ENCODE results near the gene AMPH.

AMPH gene

DNA sequence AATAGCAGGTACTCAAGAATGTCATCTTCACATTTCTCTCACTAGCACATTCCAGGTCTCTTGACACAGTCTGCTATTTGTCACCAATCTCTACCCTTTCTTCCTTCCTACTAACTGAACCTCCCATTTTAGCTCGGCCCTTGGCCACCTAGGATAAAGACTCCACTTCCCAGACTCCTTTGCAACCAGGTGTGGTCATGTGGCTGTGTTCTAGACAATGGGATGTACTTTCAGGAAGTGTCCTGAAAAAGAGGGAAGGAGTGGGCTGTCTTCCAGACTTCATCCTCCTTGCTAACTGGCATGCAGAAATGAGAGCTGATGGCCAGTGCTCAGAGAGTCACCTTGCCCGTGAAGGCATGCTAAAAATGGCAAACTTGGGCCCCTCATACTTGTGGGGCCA is 139.2 kb downstream of the AMPH start:
- Mint-ChIP-seq H3K27ac (no peak overlapping the region), H3K36me3 (no peaks in the 10 kb centered on the region), H3K27me3 (peaks cover 5% of the 10 kb centered on the region), H3K4me1 (peaks cover 3% of the 10 kb centered on the region), H3K9me3 (no peaks in the 10 kb centered on the region), H3K4me3 (no peak overlapping the region)
- DNase-seq (ENCODE audit: low spot score in 2 of 2): no peak
- no peak for ATAC-seq (ENCODE audit: low read depth)

GRCh38 chr7:38482521-38482920 is 148.7 kb downstream of the AMPH start:
- Mint-ChIP-seq H3K27me3 (peaks cover 14% of the 10 kb centered on the region), H3K36me3 (peaks cover 5% of the 10 kb centered on the region), H3K27ac (no peak overlapping the region), H3K4me3 (no peak overlapping the region), H3K4me1 (no peaks in the 10 kb centered on the region), H3K9me3 (peaks cover 16% of the 10 kb centered on the region)
- no peak for ATAC-seq (ENCODE audit: low read depth)
- no peak for DNase-seq (ENCODE audit: low spot score in 2 of 2)

GRCh38 chr7:38481401-38481800 is 149.8 kb downstream of the AMPH start:
- no peak for DNase-seq (ENCODE audit: low spot score in 2 of 2)
- Mint-ChIP-seq H3K36me3 (peaks cover 7% of the 10 kb centered on the region), H3K27me3 (peaks cover 16% of the 10 kb centered on the region), H3K9me3 (peaks cover 19% of the 10 kb centered on the region), H3K4me3 (no peak overlapping the region), H3K27ac (no peak overlapping the region), H3K4me1 (no peaks in the 10 kb centered on the region)
- no peak for ATAC-seq (ENCODE audit: low read depth)

DNA sequence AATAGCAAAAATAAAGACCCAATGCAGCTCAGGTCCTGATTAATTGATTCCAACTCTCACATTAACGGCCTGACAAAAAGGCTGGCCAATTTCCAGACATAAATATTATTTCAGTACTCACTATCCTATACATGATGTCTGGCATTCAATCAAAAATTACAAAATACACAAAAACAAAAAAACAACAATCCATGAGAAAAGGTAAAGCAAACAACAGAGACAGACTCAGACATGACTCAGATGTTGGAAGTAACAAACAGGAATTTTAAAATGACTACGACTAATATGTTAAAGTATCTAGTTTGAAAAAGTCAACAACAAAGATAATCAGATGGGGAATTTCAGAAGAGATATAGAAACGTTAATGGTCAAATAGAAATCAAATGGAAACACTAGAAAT is 152.8 kb downstream of the AMPH start:
- peaks cover 6% of the 10 kb centered on the region for H3K36me3 Mint-ChIP-seq
- DNase-seq (ENCODE audit: low spot score in 2 of 2) (no peak), ATAC-seq (ENCODE audit: low read depth) (no peak)
- no peak overlapping the region for H3K27ac Mint-ChIP-seq
- H3K4me1 Mint-ChIP-seq: no peaks in the 10 kb centered on the region
- no peak overlapping the region for H3K4me3 Mint-ChIP-seq
- peaks cover 11% of the 10 kb centered on the region for H3K27me3 Mint-ChIP-seq
- peaks cover 10% of the 10 kb centered on the region for H3K9me3 Mint-ChIP-seq

- no peak for DNase-seq (ENCODE audit: low spot score in 2 of 2)
- Mint-ChIP-seq H3K4me1 (no peaks in the 10 kb centered on the region), H3K36me3 (peaks cover 5% of the 10 kb centered on the region), H3K4me3 (no peak overlapping the region), H3K27me3 (peaks cover 9% of the 10 kb centered on the region), H3K27ac (no peak overlapping the region), H3K9me3 (peaks cover 9% of the 10 kb centered on the region)
- no peak for ATAC-seq (ENCODE audit: low read depth)
These were observed 153.8 kb downstream of the AMPH start for GRCh38 chr7:38477333-38477732.

- Mint-ChIP-seq H3K4me3 (no peak overlapping the region), H3K27ac (no peak overlapping the region), H3K4me1 (no peaks in the 10 kb centered on the region), H3K27me3 (peaks cover 9% of the 10 kb centered on the region), H3K9me3 (peaks cover 9% of the 10 kb centered on the region), H3K36me3 (peaks cover 5% of the 10 kb centered on the region)
- no peak for ATAC-seq (ENCODE audit: low read depth)
- no peak for DNase-seq (ENCODE audit: low spot score in 2 of 2)
These were observed 154.4 kb downstream of the AMPH start for GRCh38 chr7:38476764-38477163.

DNA sequence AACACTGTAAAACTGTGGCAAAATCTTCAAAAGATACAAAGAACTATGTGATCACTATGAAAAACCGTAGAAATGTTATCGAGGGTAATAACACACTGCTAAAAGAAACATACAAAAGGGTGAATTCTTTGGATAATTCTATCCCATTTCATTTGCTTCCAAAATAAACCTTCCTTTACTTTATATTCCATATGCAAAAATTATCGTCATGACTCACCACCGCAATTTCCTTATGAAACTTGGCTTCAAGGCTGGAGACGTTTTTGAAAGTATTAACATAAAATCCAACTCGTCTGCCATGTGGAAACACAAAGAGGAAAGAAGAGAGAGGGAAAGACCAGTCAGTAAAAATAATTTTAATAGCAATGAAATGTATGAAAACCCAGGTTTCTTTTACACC is 165.2 kb downstream of the AMPH start:
- Mint-ChIP-seq H3K36me3 (no peaks in the 10 kb centered on the region), H3K4me3 (no peak overlapping the region), H3K4me1 (peaks cover 7% of the 10 kb centered on the region), H3K27ac (no peak overlapping the region), H3K9me3 (no peaks in the 10 kb centered on the region), H3K27me3 (no peaks in the 10 kb centered on the region)
- DNase-seq (ENCODE audit: low spot score in 2 of 2): no peak
- ATAC-seq (ENCODE audit: low read depth): no peak

DNA sequence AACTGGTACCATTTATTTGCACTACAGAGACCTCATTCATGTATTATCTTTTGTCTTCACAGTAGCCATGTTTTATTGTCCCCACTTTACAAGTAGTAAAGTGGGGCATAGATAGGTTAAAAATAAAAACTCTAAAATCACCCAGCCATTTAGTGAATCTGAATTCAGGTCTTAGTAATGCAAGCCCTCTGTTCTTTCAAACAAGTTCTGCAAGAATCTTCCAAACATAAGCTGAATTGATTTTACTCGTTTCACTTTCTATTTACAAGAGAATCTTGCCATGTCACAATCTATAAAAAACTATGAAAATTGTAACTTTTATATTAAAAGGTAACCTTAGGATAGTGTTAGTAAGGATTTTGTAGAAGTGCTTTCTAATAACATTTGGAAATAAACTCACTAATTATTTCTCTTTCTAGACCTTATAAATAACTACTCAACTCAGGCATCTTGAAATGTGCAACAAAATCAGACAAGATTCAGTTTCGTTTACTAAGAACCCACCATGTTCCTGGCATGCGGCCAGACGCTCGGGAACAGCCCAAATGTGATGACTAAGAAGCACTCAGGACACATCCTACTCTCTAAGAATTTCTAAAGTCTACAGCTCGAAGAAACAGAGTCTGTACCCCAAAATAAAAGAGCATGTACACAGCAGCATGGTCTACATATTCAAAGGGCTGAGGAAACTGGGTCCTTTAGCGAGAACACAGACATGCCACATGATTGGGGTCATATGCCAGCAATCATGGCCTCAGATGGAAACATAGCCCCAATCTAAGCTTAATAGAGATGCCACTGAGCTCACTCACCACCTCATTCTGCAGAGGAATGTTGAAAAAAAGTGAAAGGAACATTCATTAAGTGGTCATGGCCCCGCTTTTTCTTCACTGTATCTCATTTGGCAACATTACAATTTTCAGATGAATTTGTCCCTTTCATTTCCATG is 167.6 kb downstream of the AMPH start:
- DNase-seq (ENCODE audit: low spot score in 2 of 2) (peak; percentile 14 to 21), ATAC-seq (ENCODE audit: low read depth) (peak; percentile 62)
- Mint-ChIP-seq H3K27ac (no peak overlapping the region), H3K27me3 (no peaks in the 10 kb centered on the region), H3K36me3 (no peaks in the 10 kb centered on the region), H3K4me1 (peaks cover 7% of the 10 kb centered on the region), H3K9me3 (peaks cover 2% of the 10 kb centered on the region), H3K4me3 (peak overlapping the region; percentile 45)

DNA sequence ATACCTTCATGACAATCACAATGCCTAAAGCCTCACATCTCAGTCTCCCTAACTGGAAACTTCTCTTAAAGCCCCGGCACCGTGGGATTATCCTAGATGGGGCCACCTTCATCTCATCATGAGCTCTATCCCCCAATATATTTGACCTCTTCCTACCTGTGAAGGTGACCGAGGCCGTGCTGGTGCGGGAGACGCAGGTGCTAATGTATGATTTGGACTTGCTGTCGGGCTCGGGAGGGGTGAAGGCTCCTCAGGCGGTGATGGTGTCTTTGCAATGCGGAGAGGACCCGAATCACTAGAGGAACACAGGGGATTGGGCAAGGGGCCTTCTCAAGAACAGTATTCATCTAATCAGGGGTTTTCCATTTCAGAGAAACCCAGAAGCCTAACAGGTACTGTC is 168.4 kb downstream of the AMPH start:
- Mint-ChIP-seq H3K27me3 (no peaks in the 10 kb centered on the region), H3K9me3 (peaks cover 2% of the 10 kb centered on the region), H3K27ac (no peak overlapping the region), H3K4me3 (no peak overlapping the region), H3K36me3 (no peaks in the 10 kb centered on the region), H3K4me1 (peaks cover 7% of the 10 kb centered on the region)
- ATAC-seq (ENCODE audit: low read depth) (no peak), DNase-seq (ENCODE audit: low spot score in 2 of 2) (no peak)

DNA sequence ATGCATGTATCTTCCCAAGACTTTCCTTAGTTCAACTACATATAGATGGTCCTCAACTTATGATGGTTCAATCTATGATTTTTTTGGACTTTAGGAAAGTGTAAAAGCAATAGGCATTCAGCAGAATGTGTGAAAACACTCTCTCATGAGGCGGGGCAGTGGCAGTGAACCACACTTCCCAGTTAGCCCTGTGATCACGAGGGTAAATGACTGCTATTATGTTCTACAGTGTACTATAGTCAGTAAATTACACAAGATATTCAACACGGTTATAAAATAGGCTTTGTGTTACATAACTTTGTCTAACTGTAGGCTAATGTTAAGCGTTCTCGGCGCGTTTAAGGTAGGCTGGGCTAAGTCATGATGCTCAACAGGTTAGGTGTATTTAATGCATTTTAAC is 169.3 kb downstream of the AMPH start:
- ATAC-seq (ENCODE audit: low read depth): no peak
- Mint-ChIP-seq H3K36me3 (no peaks in the 10 kb centered on the region), H3K27me3 (peaks cover under 1% of the 10 kb centered on the region), H3K9me3 (peaks cover 2% of the 10 kb centered on the region), H3K27ac (no peak overlapping the region), H3K4me3 (no peak overlapping the region), H3K4me1 (peaks cover 7% of the 10 kb centered on the region)
- DNase-seq (ENCODE audit: low spot score in 2 of 2): no peak

- H3K27me3 Mint-ChIP-seq: peaks cover 5% of the 10 kb centered on the region
- no peak overlapping the region for H3K27ac Mint-ChIP-seq
- H3K4me3 Mint-ChIP-seq: no peak overlapping the region
- ATAC-seq (ENCODE audit: low read depth): no peak
- H3K9me3 Mint-ChIP-seq: peaks cover under 1% of the 10 kb centered on the region
- H3K4me1 Mint-ChIP-seq: no peaks in the 10 kb centered on the region
- no peaks in the 10 kb centered on the region for H3K36me3 Mint-ChIP-seq
- DNase-seq (ENCODE audit: low spot score in 2 of 2): no peak
These were observed 177.3 kb downstream of the AMPH start for GRCh38 chr7:38453826-38454225.

DNA sequence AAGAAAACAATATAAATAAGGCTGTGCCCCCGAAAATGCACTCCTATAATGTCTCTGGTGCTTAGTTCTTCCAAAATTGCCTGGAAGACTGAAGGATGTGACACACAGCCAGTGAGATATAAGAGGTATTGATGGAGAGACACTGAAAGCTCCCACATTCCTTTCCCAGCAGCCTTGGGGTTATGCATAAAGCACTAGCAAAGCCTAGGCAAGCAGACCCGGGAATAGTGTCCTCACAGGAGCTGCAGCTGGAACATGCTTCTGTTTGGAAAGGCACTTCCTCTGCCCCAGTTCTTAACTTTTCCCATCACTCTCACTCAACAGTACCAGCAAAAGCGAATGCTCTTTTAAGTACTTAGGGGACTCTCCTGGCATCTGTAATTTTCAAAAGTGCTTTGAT is 178.0 kb downstream of the AMPH start:
- H3K9me3 Mint-ChIP-seq: no peaks in the 10 kb centered on the region
- no peak for ATAC-seq (ENCODE audit: low read depth)
- no peaks in the 10 kb centered on the region for H3K4me1 Mint-ChIP-seq
- no peak overlapping the region for H3K27ac Mint-ChIP-seq
- peaks cover 5% of the 10 kb centered on the region for H3K27me3 Mint-ChIP-seq
- no peak for DNase-seq (ENCODE audit: low spot score in 2 of 2)
- no peak overlapping the region for H3K4me3 Mint-ChIP-seq
- H3K36me3 Mint-ChIP-seq: no peaks in the 10 kb centered on the region

- no peak overlapping the region for H3K4me3 Mint-ChIP-seq
- no peaks in the 10 kb centered on the region for H3K36me3 Mint-ChIP-seq
- DNase-seq (ENCODE audit: low spot score in 2 of 2): no peak
- no peaks in the 10 kb centered on the region for H3K4me1 Mint-ChIP-seq
- H3K27me3 Mint-ChIP-seq: peaks cover 5% of the 10 kb centered on the region
- no peaks in the 10 kb centered on the region for H3K9me3 Mint-ChIP-seq
- no peak overlapping the region for H3K27ac Mint-ChIP-seq
- no peak for ATAC-seq (ENCODE audit: low read depth)
These were observed 178.5 kb downstream of the AMPH start for GRCh38 chr7:38452681-38453108.

- H3K36me3 Mint-ChIP-seq: no peaks in the 10 kb centered on the region
- H3K4me3 Mint-ChIP-seq: no peak overlapping the region
- H3K27ac Mint-ChIP-seq: no peak overlapping the region
- peaks cover 4% of the 10 kb centered on the region for H3K27me3 Mint-ChIP-seq
- H3K9me3 Mint-ChIP-seq: no peaks in the 10 kb centered on the region
- DNase-seq (ENCODE audit: low spot score in 2 of 2) (no peak), ATAC-seq (ENCODE audit: low read depth) (no peak)
- H3K4me1 Mint-ChIP-seq: no peaks in the 10 kb centered on the region
These were observed 179.3 kb downstream of the AMPH start for GRCh38 chr7:38451840-38452239.

Data from memory B cell (primary cell).